ENCODE data around the gene CHD3. TPM values are rescaled to one million over a fixed set of nuclear protein-coding genes. Genes with fewer than 3 reads are reported as not detected.

Gene CHD3
- total and polyA plus RNA-seq, 8 donors: 35.9 to 143 (median 45.3) TPM

DNA sequence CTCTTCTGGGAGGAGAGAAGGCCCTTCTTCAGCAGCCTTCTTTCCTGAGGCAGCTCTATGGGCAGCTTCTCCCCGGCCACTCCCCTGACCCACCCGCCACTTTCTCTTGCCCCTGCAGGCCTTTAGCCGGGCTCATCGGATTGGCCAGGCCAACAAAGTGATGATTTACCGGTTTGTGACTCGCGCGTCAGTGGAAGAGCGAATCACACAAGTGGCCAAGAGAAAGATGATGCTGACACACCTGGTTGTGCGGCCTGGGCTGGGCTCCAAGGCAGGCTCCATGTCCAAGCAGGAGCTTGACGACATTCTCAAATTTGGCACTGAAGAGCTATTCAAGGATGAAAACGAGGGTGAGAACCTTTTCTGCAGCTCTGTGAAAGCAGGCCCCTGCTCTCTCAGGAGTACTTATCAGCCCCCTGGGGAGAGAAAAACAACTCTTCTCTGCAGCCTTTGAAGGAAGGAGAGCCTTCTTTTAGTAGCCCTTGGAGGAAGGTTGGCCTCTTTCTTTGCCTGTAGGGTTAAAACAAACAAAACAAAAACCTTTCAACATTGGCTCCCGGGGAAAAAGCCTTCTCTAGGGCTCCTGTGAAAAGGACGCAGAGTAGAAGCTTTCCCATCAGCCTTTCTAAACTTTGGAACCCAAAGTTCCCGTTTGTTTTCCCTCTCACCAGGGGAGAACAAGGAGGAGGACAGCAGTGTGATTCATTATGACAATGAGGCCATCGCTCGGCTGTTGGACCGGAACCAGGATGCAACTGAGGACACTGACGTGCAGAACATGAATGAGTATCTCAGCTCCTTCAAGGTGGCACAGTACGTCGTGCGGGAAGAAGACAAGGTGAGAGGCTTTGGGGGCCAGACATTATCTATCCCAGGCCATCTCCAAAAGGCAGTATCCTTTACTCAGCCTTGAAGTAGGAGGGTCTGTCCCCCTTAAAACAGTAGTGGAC, 14.8 kb downstream of the CHD3 start:
- H3K36me3 ChIP-seq: peaks cover 10 to 68% (median 28%) of the 10 kb centered on the region in 3 donors
- WGBS, 2 donors: 85% methylated on average over 22 of the region's 22 CpGs
- FAIRE-seq: no peak

DNA sequence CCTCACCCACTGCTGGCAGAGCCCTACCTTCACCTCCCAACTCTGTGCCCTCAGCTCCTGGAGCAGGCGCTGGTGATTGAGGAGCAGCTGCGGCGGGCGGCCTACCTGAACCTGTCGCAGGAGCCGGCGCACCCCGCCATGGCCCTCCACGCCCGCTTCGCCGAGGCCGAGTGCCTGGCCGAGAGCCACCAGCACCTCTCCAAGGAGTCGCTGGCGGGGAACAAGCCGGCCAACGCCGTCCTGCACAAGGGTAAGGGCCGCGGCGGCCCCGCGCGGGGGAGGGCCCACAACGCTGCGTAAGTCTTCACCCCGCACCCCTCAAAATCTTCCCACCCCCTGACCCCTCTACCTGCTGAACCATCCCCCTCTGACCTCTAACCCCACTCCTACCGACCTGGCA, 20.5 kb downstream of the CHD3 start:
- Histone ChIP-seq H3K4me1 (no peaks in the 10 kb centered on the region), H3K27ac (no peak overlapping the region), H3K9me3 (no peaks in the 10 kb centered on the region), H3K36me3 (peaks cover 0 to 62% (median 18%) of the 10 kb centered on the region in 3 donors), H3K27me3 (no peaks in the 10 kb centered on the region), H3K4me3 (no peak overlapping the region)
- ATAC-seq (no peak), DNase-seq (peak in 1 of 6 donors; percentile 69), FAIRE-seq (no peak)
- TF ChIP-seq, protein P1, sequence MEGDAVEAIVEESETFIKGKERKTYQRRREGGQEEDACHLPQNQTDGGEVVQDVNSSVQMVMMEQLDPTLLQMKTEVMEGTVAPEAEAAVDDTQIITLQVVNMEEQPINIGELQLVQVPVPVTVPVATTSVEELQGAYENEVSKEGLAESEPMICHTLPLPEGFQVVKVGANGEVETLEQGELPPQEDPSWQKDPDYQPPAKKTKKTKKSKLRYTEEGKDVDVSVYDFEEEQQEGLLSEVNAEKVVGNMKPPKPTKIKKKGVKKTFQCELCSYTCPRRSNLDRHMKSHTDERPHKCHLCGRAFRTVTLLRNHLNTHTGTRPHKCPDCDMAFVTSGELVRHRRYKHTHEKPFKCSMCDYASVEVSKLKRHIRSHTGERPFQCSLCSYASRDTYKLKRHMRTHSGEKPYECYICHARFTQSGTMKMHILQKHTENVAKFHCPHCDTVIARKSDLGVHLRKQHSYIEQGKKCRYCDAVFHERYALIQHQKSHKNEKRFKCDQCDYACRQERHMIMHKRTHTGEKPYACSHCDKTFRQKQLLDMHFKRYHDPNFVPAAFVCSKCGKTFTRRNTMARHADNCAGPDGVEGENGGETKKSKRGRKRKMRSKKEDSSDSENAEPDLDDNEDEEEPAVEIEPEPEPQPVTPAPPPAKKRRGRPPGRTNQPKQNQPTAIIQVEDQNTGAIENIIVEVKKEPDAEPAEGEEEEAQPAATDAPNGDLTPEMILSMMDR (IDR thresholded peaks at IDR 0.05): no peak
- intact Hi-C loops (cut with DNase I): no loop called here
- 94 to 97% methylated on average over 27 to 29 of the region's 29 CpGs for WGBS, 2 donors

More for the DNA sequence above, 14.8 kb downstream of the CHD3 start:
- Histone ChIP-seq H3K27me3 (no peaks in the 10 kb centered on the region), H3K4me1 (no peaks in the 10 kb centered on the region), H3K9me3 (no peaks in the 10 kb centered on the region), H3K27ac (no peak overlapping the region), H3K4me3 (no peak overlapping the region)
- TF ChIP-seq, protein P1 (IDR thresholded peaks at IDR 0.05): no peak
- intact Hi-C loops (cut with DNase I): no loop called here
- ATAC-seq (no peak), DNase-seq (no peak)

DNA sequence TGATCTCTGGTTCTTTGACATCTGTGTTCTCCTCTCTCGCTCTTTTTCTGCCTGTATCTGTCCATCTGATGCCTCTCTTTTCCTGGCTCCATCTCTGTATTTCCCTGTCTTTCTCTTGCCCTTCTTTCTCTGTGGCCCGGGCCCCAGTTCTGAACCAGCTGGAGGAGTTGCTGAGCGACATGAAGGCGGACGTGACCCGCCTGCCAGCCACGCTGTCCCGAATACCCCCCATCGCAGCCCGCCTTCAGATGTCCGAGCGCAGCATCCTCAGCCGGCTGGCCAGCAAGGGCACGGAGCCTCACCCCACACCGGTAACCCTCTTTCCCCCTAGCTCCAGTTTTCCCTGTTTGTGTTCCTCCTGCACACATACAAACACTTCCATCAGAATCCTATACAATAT, 21.7 kb downstream of the CHD3 start:
- TF ChIP-seq, protein P1 (IDR thresholded peaks at IDR 0.05): no peak
- H3K27me3 ChIP-seq: no peaks in the 10 kb centered on the region
- no peaks in the 10 kb centered on the region for H3K9me3 ChIP-seq
- no peak for DNase-seq
- no peak overlapping the region for H3K27ac ChIP-seq
- ATAC-seq: no peak
- WGBS, 2 donors: 94 to 96% methylated on average over 15 of the region's 15 CpGs
- H3K36me3 ChIP-seq: peaks cover 0 to 50% (median 12%) of the 10 kb centered on the region in 3 donors
- FAIRE-seq: no peak
- intact Hi-C loops (cut with DNase I): loop anchor here in 2 of 3 donors (5.0 kb wide), 2 partner anchors 77 to 82 kb away; no protein-coding TSS in a partner anchor
- H3K4me1 ChIP-seq: peaks cover 0 to 9% (median 6%) of the 10 kb centered on the region in 3 donors
- no peak overlapping the region for H3K4me3 ChIP-seq

DNA sequence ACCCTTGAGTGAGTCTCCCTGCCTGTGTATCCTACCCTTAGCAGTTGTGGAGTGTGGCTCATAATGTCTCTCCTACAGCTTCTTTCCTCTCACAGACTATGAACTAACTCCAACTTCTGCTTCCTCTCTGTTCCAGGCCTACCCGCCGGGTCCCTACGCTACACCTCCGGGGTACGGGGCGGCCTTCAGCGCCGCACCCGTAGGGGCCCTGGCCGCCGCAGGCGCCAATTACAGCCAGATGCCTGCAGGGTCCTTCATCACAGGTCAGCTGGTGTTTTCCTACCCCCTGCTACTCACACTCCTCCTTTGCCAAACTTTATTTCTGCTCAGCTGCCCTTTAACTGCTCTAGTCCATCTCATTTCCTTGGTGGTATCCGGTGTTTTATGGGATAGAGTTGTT, 22.1 kb downstream of the CHD3 start:
- Histone ChIP-seq H3K9me3 (no peaks in the 10 kb centered on the region), H3K27ac (no peak overlapping the region), H3K27me3 (no peaks in the 10 kb centered on the region), H3K36me3 (peaks cover 0 to 50% (median 12%) of the 10 kb centered on the region in 3 donors), H3K4me3 (no peak overlapping the region), H3K4me1 (peaks cover 0 to 10% (median 6%) of the 10 kb centered on the region in 3 donors)
- TF ChIP-seq, protein P1 (IDR thresholded peaks at IDR 0.05): no peak
- DNase-seq (no peak), FAIRE-seq (no peak), ATAC-seq (no peak)
- intact Hi-C loops (cut with DNase I): loop anchor here in 2 of 3 donors (5.0 kb wide), 2 partner anchors 77 to 82 kb away; no protein-coding TSS in a partner anchor
- WGBS, 2 donors: 91 to 97% methylated on average over 13 of the region's 13 CpGs

Data from pancreas (tissue), 10 donors.